Transverse colon (tissue), 4 donors: ENCODE results near the gene TBCD.

Experiments used
- CTCF ChIP-seq, 5 experiments: fragments of 200-600 bp in 3 of 5; fragments of 450-650 bp in 2 of 5; sonication (generic) in 3 of 5; IDR thresholded peaks; 1 replicate in 2 of 5; 2 replicates in 3 of 5; pipeline ENCODE4 v1.5.1; 2016 to 2017; ENCODE audit warnings: antibody characterized with exemption in 5 of 5, inconsistent platforms in 3 of 5, mild to moderate bottlenecking in 2 of 5, moderate library complexity in 1 of 5
- EP300 ChIP-seq: sonication (generic); formaldehyde crosslinking; IDR thresholded peaks from one replicate; pipeline ENCODE4 v1.6.1; 2017; ENCODE audit warnings: antibody characterized with exemption, low read depth
- POLR2A ChIP-seq: fragments of 450-650 bp; IDR thresholded peaks from one replicate; pipeline ENCODE4 v1.6.1; 2016; ENCODE audit warnings: antibody characterized with exemption, mild to moderate bottlenecking, moderate library complexity
- POLR2AphosphoS5 ChIP-seq, 3 donors: sonication (generic); formaldehyde crosslinking; IDR thresholded peaks; one replicate each; pipeline ENCODE4 v1.6.1; 2016; ENCODE audit warnings: antibody characterized with exemption in 3 of 3

DNA sequence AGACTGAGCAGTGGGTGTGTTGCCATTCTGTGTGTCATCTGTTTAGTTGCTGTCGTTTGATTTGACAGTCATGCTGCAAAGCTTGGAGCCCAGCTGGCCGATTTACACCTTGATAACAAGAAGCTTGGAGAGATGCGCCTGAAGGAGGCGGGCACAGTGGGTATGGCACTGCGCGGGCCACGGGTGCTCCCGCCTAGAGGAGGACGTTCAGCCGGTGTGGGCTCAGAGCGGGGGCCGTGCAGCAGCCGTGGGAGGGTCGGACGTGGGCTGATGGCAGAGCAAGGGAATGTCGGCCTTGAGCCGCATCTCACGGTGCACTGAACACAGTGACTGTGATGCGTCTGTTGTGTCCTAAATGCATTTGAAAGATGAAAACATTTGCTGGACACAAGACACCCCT, 31.7 kb upstream of the TBCD start:
- no peak for TF ChIP-seq EP300
- TF ChIP-seq POLR2A = no peak
- no peak for TF ChIP-seq CTCF (IDR thresholded peaks at IDR 0.05)
- TF ChIP-seq POLR2AphosphoS5 (IDR thresholded peaks at IDR 0.05) = no peak
